ENCODE results near the gene TANGO2. TPM values are rescaled to one million over a fixed set of nuclear protein-coding genes. Genes with fewer than 3 reads are reported as not detected.

Gene TANGO2
- total and polyA plus RNA-seq, 2 experiments from 2014 or later: 18.7 to 21.9 TPM

GRCh38 chr22:20069331-20070042, 48.6 kb downstream of the TANGO2 start:
- H3K4me1 ChIP-seq (ENCODE audit: low read depth): no peaks in the 10 kb centered on the region
- DNase-seq (ENCODE audit: low read depth in 1 of 2, low spot score in 1 of 2): no peak
- TF ChIP-seq CTCF (IDR thresholded peaks at IDR 0.05; ENCODE audit: low read depth, low read length): no peak
- H3K36me3 ChIP-seq: no peaks in the 10 kb centered on the region
- no peak overlapping the region for H3K27ac ChIP-seq
- no peak overlapping the region for H3K4me3 ChIP-seq
- H3K9me3 ChIP-seq (ENCODE audit: low read depth): no peaks in the 10 kb centered on the region
- no peaks in the 10 kb centered on the region for H3K27me3 ChIP-seq

GRCh38 chr22:20071524-20071972, 50.6 kb downstream of the TANGO2 start:
- Histone ChIP-seq H3K36me3 (no peaks in the 10 kb centered on the region), H3K4me1 (ENCODE audit: low read depth) (no peaks in the 10 kb centered on the region), H3K4me3 (no peak overlapping the region), H3K27ac (no peak overlapping the region), H3K9me3 (ENCODE audit: low read depth) (no peaks in the 10 kb centered on the region), H3K27me3 (no peaks in the 10 kb centered on the region)
- peak in 1 of 2 donors; percentile 17 for DNase-seq (ENCODE audit: low read depth in 1 of 2, low spot score in 1 of 2)
- no peak for TF ChIP-seq CTCF (IDR thresholded peaks at IDR 0.05; ENCODE audit: low read depth, low read length)

- H3K27ac ChIP-seq: no peak overlapping the region
- no peak for DNase-seq (ENCODE audit: low read depth in 1 of 2, low spot score in 1 of 2)
- H3K4me3 ChIP-seq: no peak overlapping the region
- H3K27me3 ChIP-seq: no peaks in the 10 kb centered on the region
- no peaks in the 10 kb centered on the region for H3K9me3 ChIP-seq (ENCODE audit: low read depth)
- no peaks in the 10 kb centered on the region for H3K36me3 ChIP-seq
- no peak for TF ChIP-seq CTCF (IDR thresholded peaks at IDR 0.05; ENCODE audit: low read depth, low read length)
- H3K4me1 ChIP-seq (ENCODE audit: low read depth): peaks cover 5% of the 10 kb centered on the region
Observed at GRCh38 chr22:20076627-20077172, 55.8 kb downstream of the TANGO2 start.

- H3K9me3 ChIP-seq (ENCODE audit: low read depth): no peaks in the 10 kb centered on the region
- peak; percentile 96 to 97 for DNase-seq (ENCODE audit: low read depth in 1 of 2, low spot score in 1 of 2)
- peak within 1 kb of the TSS; percentile 52 for H3K4me3 ChIP-seq
- H3K27me3 ChIP-seq: no peaks in the 10 kb centered on the region
- H3K36me3 ChIP-seq: no peaks in the 10 kb centered on the region
- H3K27ac ChIP-seq: peak within 1 kb of the TSS; percentile 90
- H3K4me1 ChIP-seq (ENCODE audit: low read depth): peaks cover 14% of the 10 kb centered on the region
- TF ChIP-seq CTCF (IDR thresholded peaks at IDR 0.05; ENCODE audit: low read depth, low read length): no peak
Observed at GRCh38 chr22:20079745-20080444, 59.0 kb downstream of the TANGO2 start, which contains the start of gene DGCR8. Gene DGCR8 (plus strand): TSS chr22:20080241. CDS start chr22:20085964, 5,723 bp downstream.

- Histone ChIP-seq H3K27me3 (no peaks in the 10 kb centered on the region), H3K4me1 (ENCODE audit: low read depth) (peaks cover 19% of the 10 kb centered on the region), H3K27ac (peak overlapping the region; percentile 90), H3K9me3 (ENCODE audit: low read depth) (no peaks in the 10 kb centered on the region), H3K4me3 (peak overlapping the region; percentile 52), H3K36me3 (no peaks in the 10 kb centered on the region)
- no peak for TF ChIP-seq CTCF (IDR thresholded peaks at IDR 0.05; ENCODE audit: low read depth, low read length)
- DNase-seq (ENCODE audit: low read depth in 1 of 2, low spot score in 1 of 2): peak; percentile 52 to 76
Observed at GRCh38 chr22:20080445-20080775, 59.5 kb downstream of the TANGO2 start.

Data from cardiac muscle cell (in vitro differentiated cells and primary cell).